ENCODE data around the gene CASS4. TPM values are rescaled to one million over a fixed set of nuclear protein-coding genes. Genes with fewer than 3 reads are reported as not detected.

CASS4 gene
- total and polyA plus RNA-seq, 7 donors: 0.08 to 0.73 (median 0.34) TPM

GRCh38 chr20:56391037-56391436 lies 21.0 kb upstream of the CASS4 start:
- DNase-seq (no peak), ATAC-seq (no peak)
- intact Hi-C loops (cut with DNase I): loop anchor here (2.0 to 5.0 kb wide), 2 partner anchors 34 to 78 kb away; partner anchors contain the start of genes FAM210B (in 1 of the 2) and RTF2 (in 1 of the 2)
- Histone ChIP-seq H3K9me3 (no peaks in the 10 kb centered on the region), H3K27ac (no peak overlapping the region), H3K4me1 (peaks cover 26% of the 10 kb centered on the region), H3K36me3 (ENCODE audit: insufficient read depth in 1 of 2, low read depth in 1 of 2) (peaks cover 0 to 9% of the 10 kb centered on the region in 2 donors), H3K27me3 (ENCODE audit: insufficient read depth in 3 of 3, low read length in 2 of 3) (no peaks in the 10 kb centered on the region), H3K4me3 (peak overlapping the region; percentile 90)
- TF ChIP-seq CTCF (IDR thresholded peaks at IDR 0.05): no peak
- WGBS, 3 donors: 24 to 30% (median 29%) methylated on average over 10 of the region's 10 CpGs

DNA sequence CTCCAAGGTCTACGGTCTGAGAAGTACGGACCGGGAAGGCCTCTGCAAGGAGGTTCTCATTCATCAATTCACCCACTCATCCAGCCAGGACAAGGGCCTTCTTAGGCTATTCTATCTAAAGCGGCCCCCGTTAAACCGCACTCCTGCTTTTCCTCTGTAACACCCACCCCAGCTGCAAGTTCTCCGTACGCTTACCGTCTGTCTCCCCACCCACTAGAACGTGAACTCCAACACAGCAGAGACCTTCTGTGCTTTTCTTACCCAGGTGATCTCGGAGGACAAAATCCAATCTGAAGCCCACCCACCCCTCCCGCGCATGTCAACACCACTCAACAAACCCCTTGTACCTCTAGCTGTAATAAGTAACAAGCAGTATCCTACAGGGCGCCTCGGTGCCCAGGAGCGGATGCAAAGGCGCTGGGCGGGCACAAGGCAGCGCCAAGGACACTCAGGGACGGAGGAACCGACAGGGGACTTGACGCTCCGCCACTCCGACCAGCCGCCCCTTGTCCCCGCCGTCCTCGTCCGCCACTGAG lies 20.4 kb upstream of the CASS4 start:
- Histone ChIP-seq H3K4me3 (peak overlapping the region; percentile 90), H3K4me1 (peaks cover 26% of the 10 kb centered on the region), H3K27ac (peak overlapping the region; percentile 90), H3K36me3 (ENCODE audit: insufficient read depth in 1 of 2, low read depth in 1 of 2) (peaks cover 0 to 14% of the 10 kb centered on the region in 2 donors), H3K9me3 (no peaks in the 10 kb centered on the region), H3K27me3 (ENCODE audit: insufficient read depth in 3 of 3, low read length in 2 of 3) (no peaks in the 10 kb centered on the region)
- WGBS, 3 donors: 0 to 1% (median 1%) methylated on average over 17 to 29 of the region's 29 CpGs
- no peak for DNase-seq
- TF ChIP-seq CTCF (IDR thresholded peaks at IDR 0.05): no peak
- intact Hi-C loops (cut with DNase I): loop anchor here (2.0 to 5.0 kb wide), 2 partner anchors 34 to 77 kb away; partner anchors contain the start of genes RTF2 (in 2 of the 2) and FAM210B (in 1 of the 2)
- ATAC-seq: peak; percentile 51 to 63 (median 54)

GRCh38 chr20:56392132-56392880 lies 19.8 kb upstream of the CASS4 start, which contains the start of the genes AURKA and CSTF1:
Gene AURKA (minus strand): TSS chr20:56392215. CDS start chr20:56388197, 4,018 bp downstream.
Gene CSTF1 (plus strand): TSS chr20:56392645. CDS start chr20:56395553, 2,908 bp downstream.
- Histone ChIP-seq H3K36me3 (ENCODE audit: insufficient read depth in 1 of 2, low read depth in 1 of 2) (peaks cover 6 to 21% of the 10 kb centered on the region in 2 donors), H3K4me1 (peaks cover 26% of the 10 kb centered on the region), H3K4me3 (peak within 1 kb of the TSS; percentile 90), H3K9me3 (no peaks in the 10 kb centered on the region), H3K27me3 (ENCODE audit: insufficient read depth in 3 of 3, low read length in 2 of 3) (no peaks in the 10 kb centered on the region), H3K27ac (peak within 1 kb of the TSS; percentile 90)
- WGBS, 3 donors: 0% methylated on average over 53 of the region's 53 CpGs
- DNase-seq (peak; percentile 99 to 100), ATAC-seq (peak; percentile 98 to 99 (median 98))
- intact Hi-C loops (cut with DNase I): loop anchor here in 1 of 2 donors (2.0 to 5.0 kb wide), 2 partner anchors 35 to 76 kb away; partner anchors contain the start of genes FAM210B and RTF2
- no peak for TF ChIP-seq CTCF (IDR thresholded peaks at IDR 0.05)

GRCh38 chr20:56392881-56393482 lies 19.1 kb upstream of the CASS4 start:
- DNase-seq: no peak
- H3K4me3 ChIP-seq: peak overlapping the region; percentile 90
- peaks cover 26% of the 10 kb centered on the region for H3K4me1 ChIP-seq
- H3K27ac ChIP-seq: peak overlapping the region; percentile 90
- no peak for ATAC-seq
- peaks cover 9 to 27% of the 10 kb centered on the region in 2 donors for H3K36me3 ChIP-seq (ENCODE audit: insufficient read depth in 1 of 2, low read depth in 1 of 2)
- H3K27me3 ChIP-seq (ENCODE audit: insufficient read depth in 3 of 3, low read length in 2 of 3): no peaks in the 10 kb centered on the region
- intact Hi-C loops (cut with DNase I): loop anchor here in 1 of 2 donors (2.0 to 5.0 kb wide), 2 partner anchors 36 to 76 kb away; partner anchors contain the start of genes FAM210B and RTF2
- TF ChIP-seq CTCF (IDR thresholded peaks at IDR 0.05): no peak
- H3K9me3 ChIP-seq: no peaks in the 10 kb centered on the region
- WGBS, 3 donors: 1 to 2% (median 1%) methylated on average over 18 of the region's 18 CpGs
